HG03039 (cell line): Measurements from ENCODE around the gene CTBP2.
"Not testable (repeated sequence)": the region's sequence is repeated elsewhere in the genome, so short reads cannot be mapped to it uniquely, and the experiment has no call there.

Experiments
- ATAC-seq: cut with Tn5 transposase; IDR thresholded peaks from one replicate; pipeline ENCODE4 v1.9.1; 2021; ENCODE audit warnings: mild to moderate bottlenecking, moderate library complexity; ENCODE audit not compliant: unreplicated experiment

Gene CTBP2

DNA sequence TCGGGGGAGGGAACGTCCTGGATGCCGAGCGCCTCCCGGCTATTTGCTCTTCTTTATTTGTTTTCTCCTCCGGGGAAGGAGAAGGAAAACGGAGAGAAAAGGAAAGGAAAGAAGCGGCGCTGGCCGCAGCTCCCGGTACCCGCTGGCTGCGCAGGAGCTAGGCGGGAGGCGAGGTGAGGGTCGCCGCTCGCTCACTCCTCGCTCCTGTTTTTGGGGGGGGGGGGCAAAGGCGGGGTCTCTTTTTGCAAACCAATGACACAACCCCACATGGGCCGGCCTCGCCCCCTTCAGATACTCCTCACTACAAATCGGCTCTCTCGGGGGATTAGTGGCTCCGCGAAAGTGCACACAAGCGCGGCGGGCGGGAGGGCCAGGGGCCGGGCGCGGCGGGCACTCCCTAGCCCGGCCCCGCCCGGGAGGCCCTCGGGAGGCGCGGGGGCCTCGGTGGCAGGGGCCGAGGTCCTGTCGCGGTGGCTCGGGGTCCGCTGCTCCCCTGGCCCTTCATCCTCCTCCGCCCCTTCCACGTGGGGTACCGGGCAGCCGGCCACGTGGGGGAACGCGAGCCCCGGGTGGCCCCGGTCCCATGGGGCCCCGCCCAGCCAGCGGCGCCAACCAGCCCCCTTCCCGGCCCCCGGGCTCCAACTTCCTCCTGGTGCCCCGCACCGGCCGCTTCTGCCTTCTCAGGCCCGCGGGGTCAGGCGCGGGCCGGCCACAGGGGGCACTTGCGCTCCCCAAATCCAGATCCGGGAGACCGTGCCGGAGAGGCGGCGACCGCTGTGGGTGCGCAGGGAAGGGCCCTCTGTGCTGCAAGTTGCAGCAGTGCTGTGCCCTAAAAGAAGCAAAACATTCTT, 718 bp upstream of the CTBP2 start:
- no peak for ATAC-seq

DNA sequence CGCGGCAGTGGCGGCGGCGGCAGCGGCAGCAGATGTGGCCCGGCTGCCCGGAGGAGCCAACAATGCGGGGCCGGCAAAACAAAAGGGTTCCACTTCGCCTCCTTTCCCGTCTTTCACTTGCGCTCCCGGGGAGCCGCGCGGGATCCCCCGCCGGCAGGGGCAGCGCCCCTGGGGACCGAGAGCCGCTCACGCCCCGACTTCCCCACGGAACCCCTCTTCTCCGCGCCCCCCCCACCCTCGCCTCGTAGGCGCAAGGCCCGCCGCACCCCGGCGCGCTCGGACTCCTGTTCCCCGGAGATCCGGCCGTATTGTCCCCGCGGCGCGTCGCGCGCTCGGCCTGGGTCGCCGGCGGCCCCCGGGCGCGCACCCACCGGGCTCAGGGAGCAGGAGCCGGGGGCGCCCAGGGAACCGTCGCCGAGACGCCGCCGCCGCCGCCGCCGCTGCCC, 854 bp downstream of the CTBP2 start:
- no peak for ATAC-seq

DNA sequence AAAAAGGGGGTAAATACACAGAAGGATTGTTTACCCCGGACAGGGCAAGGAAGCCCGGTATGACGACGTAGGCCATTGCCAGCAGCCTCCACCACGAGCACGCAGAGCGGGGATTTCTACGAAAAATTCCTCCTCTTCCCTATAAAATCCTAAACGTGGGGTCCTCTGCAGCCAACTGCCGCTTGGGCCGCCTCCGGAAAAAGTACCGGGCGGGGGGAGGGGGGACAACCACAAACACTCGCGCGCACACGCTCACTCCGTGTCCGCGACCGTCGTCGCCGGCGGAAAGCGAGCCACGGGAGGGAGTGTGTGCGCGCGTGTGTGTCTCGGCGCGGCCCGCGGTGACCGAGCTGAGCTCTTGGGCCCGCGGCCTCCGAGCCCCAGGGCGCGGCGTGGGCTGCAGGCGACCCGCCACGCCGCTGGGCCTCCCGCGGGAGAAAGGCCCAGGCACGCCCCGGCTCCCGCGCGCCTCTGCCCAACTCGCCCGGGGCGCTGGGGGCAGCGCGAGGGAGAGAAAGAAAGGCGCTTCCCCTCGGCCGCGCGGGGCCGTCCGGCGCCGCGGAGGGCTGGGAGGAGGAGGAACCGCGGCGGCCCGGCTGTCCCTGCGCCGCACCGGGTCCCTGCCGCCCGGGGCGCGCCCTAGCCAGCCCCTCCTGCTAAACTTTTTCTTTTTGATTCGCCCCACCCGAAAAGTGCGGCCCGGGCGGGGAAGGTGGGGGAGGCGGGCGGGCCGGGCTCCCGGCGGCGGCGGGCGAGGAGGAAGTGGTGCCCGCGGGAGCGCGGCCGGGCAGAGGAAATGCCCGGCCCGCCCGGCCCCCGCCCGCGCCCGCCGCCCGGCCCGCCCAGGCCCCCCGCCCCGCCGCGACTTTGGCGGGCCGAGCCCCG, 1.5 kb downstream of the CTBP2 start:
- ATAC-seq = no peak

DNA sequence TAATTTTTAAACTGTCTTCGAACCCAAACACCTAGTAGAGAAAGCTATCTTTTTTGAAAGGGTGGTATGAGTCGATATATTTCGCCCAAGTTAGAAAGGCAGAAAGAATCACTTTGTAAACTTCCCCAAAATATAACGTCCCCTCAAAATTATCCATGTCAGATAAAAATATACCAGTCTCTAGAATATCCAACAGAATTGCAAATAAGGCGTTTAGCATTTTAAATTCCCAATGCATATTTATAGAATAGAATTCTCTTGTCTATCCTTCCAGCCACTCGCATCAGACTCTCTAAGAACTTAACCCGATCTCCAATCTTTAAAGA, 2.1 kb downstream of the CTBP2 start:
- ATAC-seq = no peak

DNA sequence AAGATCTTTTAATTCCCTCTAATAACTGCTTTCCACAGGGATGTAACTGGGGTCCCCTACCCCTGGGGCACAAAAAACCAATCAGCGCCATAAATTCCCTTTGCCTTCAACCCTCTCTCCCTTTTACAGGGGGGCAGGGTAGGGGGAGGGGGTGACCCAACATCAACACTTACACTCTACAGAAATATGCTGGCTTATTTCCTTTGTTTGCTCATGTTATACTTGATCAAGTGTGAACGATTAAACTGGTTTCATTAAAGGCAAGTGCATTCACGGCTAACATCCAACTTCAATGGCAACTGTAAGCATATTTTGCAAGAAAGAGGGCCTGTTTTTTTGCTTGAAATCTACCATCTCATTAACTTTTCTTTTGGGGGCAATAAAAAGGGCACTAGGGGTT, 2.9 kb downstream of the CTBP2 start:
- no peak for ATAC-seq

DNA sequence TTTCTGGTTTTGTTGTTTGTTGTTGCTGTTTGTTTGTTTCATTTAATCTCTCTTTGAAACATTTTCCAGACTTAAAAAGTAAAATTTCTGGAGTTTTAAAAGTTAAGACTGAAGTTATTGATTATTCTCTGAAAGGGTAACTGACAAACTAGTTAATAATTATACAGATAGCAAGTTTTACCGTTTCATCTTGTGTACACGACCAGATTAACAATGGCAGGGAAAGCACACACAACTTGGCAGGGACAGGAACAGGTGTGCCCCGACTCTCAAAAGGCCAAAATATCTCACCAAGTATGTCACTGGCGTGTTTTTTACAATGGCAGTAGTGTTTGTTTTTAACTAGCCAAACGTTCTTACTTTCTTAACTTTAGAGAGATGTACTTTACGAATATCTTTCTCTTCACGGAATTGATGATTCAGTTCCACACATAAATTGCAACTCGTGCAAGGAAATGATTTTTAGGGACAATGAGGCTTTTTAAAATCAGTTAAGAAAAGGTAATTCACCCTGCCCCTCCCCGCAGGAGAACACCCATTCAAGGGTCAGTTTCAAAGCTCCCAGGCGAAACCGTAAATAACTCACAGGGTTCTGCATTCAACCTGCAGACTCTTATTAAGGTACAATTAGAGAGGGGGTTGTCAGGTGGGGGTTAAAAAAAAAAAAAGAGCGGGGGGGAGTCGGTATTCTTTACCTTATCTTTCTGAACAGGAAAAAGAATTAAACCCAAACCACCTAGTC, 3.5 kb downstream of the CTBP2 start:
- ATAC-seq = no peak

DNA sequence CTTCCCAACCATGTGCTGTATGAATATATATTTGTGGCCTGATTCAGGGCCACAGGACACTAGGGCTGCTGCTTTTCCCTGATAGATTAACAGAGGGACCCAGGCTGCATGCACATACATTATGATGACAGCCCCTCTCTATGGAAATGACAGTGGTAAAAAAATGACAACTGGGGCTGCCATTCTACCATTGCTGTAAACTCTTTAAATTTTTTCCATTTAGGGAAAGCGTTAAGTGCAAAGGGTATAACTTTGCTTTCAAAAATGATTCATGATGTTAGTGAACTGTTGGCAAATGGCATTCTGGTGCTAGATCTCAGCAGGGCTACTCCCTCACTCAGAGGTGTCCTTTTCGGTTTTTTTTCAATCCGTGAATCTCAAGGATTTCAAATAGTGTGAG, 4.2 kb downstream of the CTBP2 start:
- no peak for ATAC-seq

DNA sequence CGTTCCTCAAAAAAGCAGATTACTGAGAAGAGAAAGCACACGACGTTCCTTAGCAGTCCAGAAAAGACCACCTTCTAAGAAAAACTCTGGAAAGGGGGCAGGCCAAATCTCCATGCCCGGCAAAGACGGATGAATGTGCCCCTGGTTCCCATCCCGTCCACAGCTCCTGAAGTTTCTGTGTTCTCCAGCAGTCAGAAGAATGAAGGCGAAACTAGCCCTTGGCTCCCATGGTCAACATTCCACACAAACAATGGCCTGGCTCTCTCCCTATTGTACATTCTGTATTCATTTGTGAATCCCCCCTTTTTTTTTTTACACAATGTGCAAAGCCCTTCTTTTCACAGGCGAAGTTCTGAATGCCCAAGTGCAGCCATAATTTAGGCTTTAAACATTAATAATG, 5.3 kb downstream of the CTBP2 start:
- ATAC-seq = no peak

DNA sequence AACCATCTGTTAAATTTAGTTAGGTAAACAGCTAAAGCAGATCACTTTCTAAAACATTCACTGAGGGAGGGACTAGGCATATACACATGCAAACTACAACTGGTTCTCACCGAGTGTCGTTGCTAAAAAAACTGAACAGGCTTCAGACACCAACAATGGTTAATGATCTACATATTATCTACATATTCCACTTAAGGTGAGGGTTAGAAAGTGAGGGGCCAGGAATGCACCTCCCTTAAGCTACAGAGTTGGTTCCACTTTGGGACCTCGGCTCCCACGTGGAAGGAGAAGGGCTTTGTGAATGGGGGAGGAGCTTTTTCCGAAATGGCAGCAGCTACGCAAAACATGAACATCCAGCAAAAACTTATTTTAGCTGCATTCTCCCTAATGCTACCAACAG, 5.8 kb downstream of the CTBP2 start:
- ATAC-seq = no peak

DNA sequence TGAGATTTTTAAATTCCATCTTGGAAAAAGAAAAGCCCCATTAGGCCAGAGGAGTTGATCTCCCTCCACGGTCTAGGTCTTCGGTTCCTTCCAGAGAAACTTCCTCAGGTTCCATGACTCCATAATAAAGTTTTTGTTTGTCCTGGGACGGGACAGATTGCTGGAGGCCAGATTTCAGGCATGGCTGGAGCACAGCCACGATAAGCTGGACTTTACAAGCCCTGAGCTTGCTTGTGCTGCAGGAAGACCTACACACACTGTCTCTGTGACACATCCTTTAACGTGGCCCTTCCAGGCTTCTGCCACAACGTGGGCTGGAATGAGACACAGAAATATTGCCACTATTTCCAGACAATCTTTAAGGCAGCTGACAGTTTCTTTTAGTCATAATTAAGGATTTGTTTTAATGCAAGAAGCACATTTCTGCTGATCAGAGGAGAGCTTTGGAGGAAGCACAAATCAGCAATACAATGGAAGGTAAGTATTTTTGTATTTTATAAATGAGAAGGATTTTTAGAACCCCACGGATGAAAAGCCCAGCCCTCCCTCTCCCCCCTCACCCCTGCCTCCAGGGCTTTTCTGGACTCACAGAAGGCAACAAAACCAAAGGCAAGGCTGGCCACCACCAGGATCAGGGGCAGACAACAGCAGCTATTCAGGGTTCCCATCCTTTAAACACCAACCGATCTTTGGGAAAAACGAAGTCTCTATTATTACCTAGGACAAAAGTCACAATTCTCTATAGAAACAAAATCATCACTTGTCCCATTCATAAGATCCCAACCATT, 6.5 kb downstream of the CTBP2 start:
- ATAC-seq = no peak

DNA sequence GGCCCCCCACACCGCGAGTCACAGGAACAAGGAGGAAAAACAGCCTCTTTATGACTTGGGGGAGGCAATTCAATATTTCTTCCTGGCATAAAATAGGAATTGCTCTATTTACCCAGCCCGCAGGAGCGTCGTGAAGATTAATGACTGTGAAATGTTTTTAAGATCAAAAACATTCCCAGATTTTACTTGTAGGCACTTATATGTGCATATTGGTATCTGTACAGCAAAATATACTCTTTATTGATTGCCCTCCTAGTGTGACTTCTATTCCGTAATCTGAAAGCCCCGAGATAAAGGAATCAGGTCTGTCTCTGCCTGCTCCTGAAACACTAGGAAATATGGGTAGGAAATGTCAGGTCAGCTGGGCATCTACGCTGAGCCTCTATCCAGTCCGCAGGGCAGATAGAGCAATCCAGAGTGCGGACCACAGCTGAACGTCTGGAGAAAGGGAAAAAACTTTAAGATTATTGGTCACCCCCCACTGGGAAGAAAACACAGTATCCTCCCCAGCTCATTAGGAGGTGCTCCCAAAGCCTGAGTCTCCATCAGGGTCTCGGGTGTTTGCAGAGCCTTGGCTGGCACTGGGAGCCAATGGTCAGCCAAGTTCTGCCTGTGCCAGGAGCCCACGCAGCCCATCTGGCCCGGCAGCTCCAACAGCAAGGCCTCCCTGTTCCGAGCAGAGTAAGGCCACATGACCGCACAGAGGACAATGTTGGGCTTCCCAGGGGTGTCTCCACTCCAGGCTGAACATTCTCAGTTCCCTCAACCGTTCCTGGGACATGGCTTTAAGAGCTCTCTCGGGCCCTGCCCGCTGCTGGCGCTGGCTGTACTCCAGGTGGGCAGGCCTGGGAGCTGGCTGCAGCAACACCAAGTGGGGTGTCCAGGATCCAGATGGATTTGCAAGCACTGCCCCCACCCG, 7.7 kb downstream of the CTBP2 start:
- no peak for ATAC-seq

DNA sequence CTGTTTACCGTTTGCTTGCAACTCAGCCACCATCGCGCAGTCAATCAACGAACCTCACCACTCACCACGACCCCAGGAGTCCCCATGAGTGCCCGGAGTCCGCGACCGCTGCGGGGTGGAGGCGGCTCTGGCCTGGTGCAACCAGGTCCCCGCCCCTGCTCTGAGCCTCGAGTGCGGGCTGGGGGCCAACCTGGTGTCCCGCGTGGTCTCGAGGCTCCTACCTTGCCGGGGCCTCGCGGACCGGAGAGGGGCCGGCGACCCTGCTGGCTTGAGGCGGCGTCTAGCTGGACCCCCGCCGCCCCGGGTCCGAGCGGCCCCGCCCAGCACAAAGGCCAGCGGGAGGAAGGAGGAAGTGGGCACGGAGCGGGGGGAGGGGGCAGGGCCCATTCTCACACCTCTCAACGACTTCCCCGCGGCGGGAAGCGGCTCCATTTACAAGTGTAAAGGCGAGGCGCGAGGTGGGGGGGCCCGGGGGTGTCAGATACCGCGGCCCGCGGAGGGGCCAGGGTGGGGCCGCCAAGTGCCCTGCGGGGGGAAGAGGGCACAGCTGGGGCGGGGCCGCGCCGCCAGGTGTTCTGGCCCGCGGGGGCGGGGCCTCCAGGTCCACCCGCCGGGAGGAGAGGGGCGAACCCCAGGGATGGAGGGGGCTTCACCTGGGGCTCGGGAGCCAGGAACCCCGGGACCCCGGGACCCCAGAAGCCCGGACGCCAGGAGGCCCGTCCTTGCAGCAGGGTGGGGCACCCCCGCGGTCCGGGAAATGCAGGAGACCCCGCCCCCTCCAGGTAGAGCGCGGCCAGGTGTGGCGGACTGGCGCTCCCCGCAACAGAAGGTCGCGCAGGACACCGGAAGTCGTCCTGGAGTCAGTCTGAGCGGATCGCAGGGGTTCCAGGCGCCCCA, 8.6 kb downstream of the CTBP2 start:
- no peak for ATAC-seq

DNA sequence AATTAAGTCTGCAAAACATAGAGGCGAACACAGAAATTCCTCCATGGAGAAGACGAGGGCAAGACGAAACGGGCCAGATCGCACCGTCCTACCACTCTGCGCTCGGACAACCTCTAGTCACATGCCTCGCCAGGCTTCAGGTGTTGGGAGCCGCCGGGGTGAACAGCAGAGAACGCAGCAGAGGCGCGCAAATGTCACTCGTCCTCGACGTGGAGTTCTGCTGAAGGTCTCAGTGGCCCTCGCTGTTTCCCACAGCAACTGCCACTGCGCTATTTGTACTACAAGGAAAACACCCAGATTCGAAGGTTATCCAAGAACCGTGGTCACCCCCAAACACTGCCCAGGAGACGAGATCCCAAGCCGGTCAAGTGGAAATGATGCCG, 9.2 kb downstream of the CTBP2 start:
- ATAC-seq = no peak

DNA sequence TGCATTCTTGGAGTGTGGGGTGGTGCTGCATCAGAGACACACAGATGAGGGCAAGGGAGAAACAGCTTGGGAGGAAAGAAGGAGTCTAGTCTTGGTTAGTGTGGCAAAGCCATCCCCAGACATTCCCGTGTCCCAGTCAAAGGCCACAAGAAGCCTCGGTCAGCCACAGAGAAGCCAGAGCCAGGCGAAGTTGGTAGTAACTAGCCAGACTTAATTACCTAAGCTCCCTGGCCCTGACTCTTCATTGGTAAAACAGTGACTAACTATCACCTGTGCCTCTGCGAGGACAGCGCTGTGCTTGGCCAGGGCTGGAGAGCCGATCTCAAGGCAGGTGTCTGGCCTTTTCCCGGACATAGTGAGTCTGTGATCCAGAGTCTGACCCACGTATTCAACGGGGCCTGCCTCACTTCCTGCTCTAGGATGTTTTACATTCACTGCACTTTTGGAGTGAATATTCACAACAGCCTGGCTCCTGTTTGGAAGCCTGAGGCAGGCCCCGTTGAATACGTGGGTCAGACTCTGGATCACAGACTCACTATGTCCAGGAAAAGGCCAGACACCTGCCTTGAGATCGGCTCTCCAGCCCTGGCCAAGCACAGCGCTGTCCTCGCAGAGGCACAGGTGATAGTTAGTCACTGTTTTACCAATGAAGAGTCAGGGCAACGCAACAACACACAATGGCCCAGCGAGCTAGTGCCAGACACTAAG, 9.8 kb downstream of the CTBP2 start:
- not testable (repeated sequence) for ATAC-seq

DNA sequence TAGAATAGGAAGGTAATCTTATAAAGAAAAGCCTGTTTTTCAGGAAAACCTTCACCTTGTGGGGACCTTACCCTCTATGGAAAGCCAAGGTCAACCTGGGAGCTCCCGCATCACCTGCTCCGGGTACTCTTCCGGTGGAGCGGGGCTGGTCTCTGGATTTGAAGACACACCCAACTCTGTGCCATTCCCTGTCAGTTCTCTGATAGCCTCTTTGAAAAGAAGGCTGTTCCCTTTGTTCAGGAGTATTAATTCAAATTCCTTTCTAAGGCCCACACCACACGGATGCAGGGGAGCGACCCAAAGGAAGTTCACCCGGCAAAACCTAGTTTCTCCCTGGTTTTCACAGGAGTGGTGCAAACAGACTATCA, 10.7 kb downstream of the CTBP2 start:
- no peak for ATAC-seq

DNA sequence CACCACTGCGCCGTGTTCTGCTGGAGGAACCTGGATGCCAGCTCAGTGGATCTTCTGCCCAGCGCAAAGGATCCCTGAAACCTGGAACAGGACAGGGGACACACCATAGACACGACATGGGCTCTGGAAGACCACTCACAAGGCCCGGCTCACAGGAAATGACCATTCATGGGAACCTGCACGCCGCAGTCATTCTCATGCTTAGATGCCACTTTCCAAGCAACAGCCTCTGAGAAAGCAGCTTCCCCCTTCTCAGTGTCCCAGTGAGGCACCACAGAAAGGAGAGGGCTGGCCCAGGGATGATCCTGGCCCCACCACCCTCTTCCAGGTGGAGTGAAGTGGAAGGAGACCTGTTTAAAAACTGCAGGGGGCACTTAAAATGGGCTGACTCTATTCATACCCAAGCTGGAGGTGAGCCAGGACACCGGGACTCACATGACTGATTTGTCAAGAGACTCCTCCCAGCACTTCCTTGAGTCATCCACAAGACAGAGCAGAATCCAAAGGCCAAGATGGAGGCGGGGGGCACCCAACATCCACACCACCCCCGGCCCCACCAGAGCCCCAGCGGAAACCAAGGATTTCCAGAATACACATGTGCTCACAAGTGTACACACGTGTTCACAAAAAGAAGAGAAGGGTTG, 11.2 kb downstream of the CTBP2 start:
- no peak for ATAC-seq

DNA sequence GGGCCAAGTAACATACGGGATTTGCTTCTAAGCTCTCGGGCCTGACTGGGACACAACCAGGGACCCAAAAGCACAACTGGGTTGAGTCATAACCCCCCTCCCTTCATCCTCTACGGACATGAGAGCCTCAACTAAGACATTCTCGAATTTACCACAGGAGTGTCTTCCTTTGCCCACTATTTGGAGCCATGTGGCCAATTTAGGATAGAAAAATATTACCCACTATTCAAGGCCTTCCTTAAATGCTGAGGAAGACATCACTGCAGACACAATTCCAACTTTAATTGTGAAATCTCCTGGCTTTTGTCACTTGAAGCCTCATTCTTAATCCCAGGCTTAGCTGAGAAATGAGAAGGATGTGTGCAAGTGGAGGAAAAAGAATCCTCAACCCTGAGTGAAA, 11.8 kb downstream of the CTBP2 start:
- no peak for ATAC-seq
